GM18909 (cell line): Measurements from ENCODE around the gene RARA.
"Not testable (repeated sequence)": the region's sequence is repeated elsewhere in the genome, so short reads cannot be mapped to it uniquely, and the experiment has no call there.

Experiments used
- ATAC-seq: cut with Tn5 transposase; IDR thresholded peaks from one replicate; pipeline ENCODE4 v1.9.1; 2021; ENCODE audit warnings: mild to moderate bottlenecking; ENCODE audit not compliant: unreplicated experiment, poor library complexity

Gene RARA

DNA sequence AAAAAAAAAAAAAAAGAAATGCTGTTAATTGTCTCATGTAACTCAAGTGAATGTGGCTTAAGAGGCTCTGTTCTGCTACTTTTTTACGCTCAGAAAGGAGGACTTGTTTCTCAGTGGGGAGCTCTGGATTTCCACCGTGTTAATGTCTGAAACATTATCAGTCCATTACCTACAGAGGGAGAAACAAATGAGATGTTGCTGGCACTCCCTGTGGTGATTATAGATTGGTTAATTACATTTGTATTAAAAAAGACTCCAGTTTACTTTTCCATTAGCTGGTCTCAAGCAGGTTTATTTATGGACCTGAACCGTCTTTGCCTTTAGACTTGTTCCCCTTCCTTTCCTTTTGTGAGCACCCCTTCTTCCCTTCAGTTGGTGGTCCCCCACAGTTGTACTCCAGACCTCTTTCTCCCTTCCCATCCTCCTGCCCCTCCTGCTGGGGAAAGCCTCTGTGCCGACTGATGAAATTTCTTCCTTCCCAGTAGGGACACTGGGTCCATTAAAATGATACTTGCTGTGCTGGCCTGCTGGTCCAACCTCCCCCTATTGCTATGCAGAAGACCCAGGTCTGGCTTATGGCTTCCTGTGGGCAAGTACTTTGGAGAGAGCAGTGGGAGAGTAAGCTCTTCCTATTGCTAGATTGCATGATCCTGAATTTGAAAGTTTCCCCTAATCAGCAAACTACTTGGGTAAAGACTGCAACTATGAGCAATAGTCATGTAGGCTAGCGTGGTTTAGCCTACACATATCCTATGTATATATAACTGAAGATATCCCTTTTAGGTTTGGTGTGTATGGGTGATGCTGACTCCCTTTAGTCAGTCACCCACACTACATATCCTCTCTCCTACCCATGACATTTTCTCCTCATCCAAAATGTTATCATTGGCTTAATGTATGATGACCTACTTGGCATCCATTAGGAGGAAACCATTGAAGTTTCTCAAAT, 13.2 kb upstream of the RARA start:
- ATAC-seq: no peak

DNA sequence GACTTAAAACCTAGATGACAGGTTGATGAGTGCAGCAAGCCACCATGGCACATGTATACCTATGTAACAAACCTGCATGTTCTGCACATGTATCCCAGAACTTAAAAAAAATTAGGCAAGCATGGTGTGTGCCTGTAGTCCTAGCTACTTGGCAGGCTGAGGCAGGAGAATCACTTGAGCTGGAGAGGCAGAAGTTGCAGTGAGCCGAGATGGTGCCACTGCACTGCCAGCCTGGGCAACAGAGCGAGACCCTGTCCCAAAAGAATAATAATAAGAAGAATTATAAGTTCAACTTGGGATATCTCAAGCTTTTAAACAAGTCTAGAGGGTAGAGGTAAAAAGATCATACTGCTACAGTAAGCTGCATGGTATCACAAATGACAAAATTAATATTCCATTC, 11.5 kb upstream of the RARA start:
- ATAC-seq: no peak

DNA sequence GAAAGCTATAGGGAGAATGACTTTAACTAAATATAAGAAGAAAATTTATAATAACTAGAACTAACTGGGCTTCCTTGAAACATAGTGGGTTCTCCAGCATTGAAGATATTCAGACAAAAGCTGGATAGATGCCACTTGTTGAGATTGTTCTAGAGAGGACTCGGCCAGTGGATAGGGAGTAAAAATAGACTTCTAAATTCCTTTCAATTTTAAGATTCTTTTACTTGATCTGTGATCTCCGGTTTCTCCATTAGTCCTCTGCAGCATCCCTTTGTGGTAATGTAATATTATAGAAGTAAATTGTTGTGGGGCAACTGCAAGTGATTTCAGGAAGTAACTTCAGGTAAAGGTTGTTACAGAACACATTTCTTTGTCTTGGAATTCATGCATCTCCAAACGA, 10.3 kb upstream of the RARA start:
- no peak for ATAC-seq

DNA sequence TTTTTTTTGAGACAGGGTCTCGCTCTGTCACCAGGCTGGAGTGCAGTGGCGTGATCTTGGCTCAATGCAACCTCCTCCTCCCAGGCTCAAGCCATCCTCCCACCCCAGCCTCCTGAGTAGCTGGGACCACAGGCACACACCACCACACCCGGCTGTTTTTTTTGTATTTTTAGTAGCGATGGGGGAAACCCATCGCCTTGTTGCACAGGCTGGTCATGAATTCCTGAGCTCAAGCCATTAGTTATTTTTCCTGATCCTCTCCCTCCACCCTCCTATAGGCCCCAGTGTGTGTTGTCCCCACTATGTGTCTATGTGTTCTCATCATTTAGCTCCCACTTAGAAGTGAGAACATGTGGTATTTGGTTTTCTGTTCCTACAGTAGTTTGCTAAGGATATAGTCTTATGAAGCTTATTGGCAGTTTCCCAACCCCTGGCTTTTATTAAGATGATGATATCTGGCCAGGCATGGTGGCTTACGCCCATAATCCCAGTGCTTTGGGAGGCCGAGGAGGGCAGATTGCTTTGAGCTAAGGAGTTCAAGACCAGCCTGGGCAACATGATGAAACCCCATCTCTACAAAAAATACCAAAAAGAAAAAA, 9.7 kb upstream of the RARA start:
- ATAC-seq: not testable (repeated sequence)

DNA sequence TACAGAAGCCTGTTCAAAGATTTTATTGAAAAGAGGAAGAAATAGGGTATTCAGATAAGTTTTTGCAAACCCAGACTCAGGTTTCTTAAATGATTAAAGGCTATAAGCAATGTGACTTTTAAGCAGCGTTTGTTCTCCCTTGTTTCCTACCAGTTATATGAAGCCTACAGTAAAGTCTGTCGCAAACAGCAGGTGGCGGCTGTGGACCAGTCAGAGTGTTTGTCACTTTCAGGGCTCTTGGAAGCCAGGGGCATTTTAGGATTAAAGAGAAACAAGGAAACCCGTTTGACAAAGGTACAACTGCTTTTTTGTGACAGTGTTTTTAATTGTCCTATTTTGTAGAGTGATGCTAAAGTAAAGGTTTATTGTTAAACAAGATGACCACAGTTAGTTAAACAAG, 7.7 kb upstream of the RARA start:
- no peak for ATAC-seq

DNA sequence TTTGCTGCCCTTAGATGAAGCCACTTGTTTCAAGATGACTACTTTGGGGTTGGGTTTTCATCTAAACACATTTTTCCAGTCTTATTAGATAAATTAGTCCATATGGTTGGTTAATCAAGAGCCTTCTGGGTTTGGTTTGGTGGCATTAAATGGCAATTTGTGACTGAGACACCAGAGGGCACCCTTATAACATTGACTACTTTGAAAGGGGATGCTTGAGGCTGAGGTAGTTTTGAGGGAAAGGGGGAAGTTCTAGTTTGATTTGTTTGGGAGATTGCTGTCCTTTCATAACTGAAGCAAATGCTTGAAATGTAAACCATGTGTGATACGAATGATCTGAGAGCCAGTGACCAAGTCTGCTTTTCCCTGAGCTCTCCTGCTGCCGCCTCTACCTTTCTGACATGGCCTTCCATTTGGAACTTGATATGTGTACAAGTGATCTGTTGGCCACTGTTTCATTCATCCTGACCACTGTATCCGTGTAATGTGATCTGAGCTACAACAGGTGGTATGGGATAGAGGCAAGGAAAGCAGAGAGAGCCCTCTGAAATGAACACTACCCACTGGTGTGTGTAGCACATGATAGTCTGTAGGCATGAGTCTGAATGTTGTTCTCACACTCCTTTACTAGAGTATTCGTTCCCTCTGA, 5.8 kb upstream of the RARA start:
- no peak for ATAC-seq

DNA sequence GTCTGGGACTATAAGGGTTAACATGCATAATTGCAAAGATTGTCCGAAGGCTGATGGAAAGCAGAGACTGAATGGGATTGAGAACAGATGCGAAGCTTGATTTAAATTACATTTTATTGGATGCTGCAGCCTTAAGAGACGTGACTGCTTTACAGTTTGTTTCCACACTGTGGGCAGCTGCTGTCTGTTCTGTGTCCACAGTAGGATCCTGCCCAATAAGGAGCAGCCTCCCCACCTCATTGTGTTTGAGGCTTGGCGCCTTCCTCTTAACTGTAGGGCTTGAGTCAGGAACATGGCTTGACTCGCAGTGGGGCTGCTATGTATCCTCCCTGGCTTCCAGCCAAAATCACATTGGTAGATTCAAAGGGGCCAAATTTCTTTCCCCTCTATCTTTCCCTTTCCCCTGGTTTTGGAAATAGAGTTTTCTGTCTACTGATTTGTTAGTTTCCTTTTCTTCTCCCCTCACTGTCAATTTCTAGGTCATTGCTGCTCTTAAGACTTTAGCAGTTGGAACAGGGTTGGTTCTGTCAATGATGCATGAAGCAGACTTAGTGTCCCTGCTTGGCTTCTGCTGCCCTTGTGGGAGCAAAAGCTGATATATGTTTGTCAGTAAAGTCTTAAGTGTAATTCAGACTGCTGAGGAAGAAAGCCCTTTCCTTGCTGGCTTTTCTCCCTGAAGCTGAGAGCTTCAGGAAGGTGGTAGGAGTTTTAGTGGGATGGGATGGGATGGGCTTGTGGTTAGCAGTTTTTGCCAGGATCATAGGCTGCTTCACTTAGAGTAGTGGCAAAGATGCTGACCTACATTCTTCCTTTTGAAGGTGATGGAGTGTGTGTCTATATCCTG, 5.0 kb upstream of the RARA start:
- no peak for ATAC-seq

DNA sequence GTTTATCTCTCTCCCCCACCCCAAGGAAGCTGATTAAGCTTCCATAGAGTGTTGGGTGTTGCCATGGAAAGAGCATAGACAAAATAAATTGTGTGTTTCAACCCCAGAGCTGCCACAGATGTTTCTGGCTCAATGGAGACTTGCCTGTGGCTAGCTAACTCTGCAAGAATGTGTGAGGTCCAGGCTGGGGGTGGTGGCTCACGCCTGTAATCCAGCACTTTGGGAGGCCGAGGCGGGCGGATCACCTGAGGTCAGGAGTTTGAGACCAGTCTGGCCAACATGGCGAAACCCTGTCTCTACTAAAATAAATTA, 4.5 kb upstream of the RARA start:
- ATAC-seq: not testable (repeated sequence)

DNA sequence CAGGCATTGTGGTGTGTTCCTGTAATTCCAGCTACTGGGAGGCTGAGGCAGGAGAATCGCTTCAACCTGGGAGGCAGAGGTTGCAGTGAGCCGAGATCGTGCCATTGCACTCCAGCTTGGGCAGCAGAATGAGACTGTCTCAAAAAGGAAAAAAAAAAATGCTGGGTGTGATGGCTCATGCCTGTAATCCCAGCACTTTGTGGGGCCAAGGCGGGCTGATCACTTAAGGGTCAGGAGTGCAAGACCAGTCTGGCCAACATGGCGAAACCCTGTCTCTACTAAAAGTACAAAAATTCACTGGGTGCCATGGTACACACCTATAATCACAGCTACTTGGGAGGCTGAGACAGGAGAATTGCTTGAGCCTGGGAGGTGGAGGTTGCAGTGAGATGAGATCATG, 4.1 kb upstream of the RARA start:
- not testable (repeated sequence) for ATAC-seq

DNA sequence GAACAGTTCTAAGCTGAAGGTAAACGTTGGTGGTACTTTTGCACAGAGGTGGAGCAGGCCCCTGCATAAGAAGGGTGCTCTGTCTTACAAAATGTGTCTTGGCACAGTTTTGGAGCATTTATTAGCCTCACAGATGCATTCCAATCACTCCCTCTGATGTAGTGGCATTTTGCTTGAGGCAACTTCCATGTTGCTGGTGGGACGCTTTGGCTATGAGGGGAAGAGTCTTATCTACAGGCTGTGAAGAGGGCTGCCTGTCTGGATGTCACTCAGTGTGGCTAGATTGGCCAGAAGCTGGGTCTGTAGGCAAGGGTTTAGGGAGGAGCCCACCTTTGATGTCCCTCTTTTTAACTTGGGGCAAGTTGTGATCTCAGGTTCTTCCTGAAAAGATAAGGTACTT, 2.6 kb upstream of the RARA start:
- ATAC-seq: no peak

DNA sequence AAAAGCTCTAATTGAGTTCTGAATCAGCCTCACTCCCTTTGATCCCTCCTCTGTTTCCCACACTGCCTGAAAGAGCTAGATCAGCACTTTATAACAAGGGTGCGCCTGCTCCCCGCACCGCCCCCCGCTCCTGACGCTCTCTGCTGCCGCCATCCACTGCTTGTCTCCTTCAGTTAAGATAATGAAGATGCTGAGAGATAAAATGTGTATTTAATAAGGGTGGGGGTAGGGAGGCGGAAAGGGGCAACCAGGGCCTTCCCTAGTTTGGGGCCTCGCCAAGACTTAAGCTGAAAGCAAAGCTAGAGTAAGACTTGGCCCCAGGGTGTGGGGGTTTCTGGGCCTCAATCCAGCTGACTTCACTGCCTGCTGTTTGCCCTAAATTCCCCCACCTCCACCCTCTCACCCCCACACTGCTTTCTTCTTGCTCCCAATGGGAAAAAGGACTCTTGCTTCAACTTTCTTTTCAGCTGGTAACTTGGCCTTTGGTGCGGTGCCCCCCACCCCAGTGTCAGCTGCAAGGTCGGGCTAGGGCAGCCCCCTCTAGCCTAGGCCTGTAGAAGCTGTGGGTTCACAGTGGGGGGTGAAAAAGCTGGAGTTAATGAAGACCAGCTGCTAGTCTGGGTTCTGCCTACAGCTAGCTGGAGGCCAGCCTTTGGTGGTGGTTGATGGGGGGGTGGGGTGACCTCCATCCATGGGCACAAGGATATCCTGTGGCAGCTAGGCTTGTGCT, 1.8 kb upstream of the RARA start:
- ATAC-seq: no peak

DNA sequence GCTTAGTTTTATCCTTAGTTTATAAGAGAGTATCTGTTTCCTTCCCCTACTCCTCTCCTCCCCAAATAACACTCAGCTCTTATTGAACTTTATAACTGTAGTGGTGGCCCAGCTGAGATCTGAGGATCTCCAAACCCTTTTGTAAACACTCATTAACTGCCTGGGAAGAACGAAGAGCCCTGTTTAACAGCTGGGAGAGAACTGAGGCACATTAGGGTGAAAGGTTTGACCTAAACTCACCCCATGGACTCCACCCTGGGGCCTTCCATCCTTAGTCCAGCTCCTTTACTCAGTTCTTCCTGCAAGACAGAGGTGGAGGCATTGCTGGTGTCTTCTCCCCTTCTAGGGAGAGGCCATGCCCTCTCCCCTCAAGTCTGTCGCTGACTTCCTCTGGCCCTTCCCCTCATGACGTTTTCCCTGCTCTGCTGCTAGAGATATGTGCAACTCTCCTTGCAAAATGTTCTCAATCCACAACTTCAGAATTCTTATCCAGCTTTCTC, 1.2 kb upstream of the RARA start:
- no peak for ATAC-seq

DNA sequence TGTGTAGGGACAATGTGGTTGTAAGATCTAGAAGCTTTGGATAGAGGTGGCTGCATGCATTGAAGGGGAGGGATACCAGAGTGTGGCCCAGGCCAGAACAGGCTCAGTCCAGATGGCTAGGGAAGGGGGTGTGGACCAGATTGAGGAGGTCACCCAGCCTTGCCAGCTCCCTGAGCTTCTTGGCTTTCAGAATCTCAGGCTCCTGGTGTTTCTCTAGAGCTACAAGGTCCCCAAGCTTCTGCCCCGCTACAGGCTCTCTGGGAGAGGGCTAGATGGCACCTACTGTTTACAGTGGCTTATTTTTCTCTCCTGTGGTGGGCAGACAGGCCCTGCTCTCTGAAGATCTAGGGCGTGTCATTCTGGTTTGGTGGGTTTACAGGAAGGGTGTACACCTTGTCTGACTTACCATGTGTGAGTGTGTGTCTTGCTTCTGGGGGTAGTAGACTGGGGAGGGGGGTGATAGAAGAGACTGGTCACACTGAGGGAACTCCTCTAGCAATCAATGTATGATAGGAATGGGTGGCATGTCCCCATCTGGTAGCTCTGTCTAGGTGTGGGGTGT, 1.1 kb downstream of the RARA start:
- ATAC-seq: no peak

DNA sequence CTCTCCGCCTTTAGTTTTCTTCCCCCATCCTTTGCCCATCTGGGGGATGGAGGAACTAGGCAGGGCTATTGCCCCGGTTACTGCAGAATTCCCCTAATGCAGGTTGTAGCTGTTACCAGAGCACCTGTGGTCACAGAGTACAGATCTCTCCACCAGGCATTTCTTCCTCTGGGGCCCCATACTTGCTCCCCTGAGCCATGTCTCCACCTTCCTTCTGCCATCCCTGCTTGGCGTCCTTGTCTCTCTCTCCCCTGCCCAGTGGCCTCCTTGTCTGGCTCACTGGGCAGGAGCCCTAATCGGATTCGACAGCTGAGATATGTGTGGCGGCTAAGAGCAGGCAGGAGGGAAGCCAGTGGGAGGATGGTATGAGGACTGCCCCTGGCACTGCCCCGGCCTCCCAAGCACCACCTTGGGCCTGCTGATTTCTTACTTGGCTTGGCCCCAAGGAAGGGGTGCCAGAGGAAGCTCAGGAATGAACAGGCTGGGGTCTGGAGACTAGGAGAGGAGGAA, 2.0 kb downstream of the RARA start:
- ATAC-seq: no peak

DNA sequence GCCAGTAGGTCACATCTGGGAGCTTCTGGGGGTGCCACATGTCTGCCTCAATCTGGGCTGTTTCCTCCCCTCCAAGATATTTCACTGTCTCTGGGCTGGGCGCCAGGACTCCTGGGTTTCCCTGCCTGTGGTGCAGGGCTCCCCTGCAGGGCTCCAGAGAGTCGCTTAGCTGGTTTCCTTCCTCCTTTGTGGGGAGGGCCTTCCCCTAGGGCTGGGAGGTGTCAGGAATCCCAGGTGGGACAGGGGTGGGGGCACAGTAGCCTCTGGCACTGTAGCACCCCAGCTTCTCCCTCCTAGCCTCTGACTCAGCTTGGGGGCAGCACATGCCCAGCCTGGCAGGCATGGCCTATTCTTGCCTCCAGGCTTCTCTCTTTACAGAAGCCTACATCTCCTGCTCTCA, 2.6 kb downstream of the RARA start:
- ATAC-seq: no peak

DNA sequence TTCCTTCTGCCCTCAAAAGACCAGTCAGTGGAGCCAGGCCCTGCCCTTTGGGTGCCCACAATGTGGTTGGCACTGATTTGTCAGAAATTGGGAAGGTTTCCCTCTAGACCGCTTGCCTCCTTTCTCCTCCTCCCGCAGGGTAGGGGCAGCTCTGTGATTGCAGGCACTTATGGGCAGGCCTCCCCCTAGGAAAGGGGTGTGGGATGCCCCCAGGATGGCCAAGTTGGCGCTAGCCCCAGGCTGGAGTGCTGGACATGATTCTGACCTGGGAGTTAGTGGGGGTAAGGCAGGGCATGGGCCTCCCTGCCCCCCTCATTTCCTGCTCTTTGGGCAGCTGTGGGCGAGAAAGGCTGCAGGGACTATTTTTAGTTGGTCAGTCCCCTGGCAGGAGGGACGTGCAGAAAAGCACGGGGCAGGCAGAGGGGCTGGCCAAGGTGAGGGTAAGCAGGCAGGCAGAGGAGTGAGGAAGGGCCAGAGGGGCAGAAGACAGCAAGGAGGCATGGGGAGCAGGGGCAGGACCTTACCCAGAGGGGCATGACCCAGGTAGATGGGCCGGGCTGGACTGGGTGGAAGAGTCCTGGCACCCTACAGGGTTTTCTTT, 3.3 kb downstream of the RARA start:
- no peak for ATAC-seq

DNA sequence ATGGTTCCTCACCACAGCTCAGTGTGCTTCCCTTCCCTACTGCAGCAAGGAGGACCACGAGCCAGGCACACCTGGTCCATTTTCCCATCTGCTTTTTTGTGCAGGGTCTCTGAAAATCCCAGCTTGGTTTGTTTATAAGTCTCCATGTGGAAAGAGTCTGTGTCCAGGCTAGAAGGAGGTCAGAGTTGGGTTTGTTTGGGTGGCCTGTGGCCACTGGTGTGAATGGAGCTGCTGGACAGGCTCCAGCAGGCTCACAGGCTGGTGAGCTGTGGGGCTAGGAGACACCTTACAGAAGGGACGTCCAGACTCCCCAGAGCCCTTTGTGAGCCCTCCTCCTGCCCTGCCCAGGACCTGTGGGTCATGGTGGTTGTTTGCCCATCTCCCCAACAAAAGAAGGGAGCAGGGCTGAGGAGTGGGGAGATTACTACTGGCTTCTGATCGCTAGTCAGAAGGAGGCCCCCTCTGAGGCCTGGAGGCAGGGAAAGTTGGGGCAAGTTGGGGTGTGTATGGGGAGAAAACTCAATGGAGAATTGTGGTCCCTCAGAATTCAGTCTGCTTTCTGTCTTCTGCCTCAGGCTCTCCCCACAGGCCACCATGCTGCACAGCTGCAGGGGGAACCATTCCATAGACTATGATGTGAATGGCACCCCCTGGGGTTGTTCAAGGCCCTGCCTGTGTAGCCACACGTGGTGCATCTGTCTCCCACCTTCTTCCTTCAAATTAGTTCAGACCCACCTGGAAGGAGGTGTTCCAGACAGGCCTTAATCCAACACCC, 4.1 kb downstream of the RARA start:
- no peak for ATAC-seq
